Activated CD8-positive, alpha-beta memory T cell treated with anti-CD3 and anti-CD28 coated beads, Interleukin-2, amount 50 U/mL, for 24 hours (primary cell): Measurements from ENCODE around the gene MYO1G.
"Not testable (repeated sequence)": the region's sequence is repeated elsewhere in the genome, so short reads cannot be mapped to it uniquely, and the experiment has no call there.

Experiments
- DNase-seq: peaks from one replicate; pipeline ENCODE4 v3.0.0-alpha.2; 2020; ENCODE audit errors: extremely low read depth

MYO1G gene

DNA sequence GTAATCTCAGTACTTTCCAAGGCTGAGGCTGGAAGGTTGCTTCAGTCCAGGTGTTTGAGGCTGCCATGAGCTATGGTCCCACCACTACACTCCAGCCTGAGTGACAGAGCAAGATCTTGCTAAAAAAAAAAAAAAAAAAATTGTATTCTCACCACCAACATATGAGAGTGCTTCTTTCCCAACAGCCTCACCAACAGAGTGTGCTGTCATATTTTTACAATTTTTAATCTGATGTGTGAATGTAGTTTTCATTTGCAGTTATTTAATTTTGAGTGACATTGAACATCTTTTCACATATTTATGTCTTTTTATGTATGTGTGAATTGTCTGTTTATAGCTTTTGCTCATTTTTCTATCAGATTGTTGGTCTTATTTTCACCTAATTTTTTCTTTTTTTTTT lies 35.2 kb downstream of the MYO1G start:
- DNase-seq = no peak

DNA sequence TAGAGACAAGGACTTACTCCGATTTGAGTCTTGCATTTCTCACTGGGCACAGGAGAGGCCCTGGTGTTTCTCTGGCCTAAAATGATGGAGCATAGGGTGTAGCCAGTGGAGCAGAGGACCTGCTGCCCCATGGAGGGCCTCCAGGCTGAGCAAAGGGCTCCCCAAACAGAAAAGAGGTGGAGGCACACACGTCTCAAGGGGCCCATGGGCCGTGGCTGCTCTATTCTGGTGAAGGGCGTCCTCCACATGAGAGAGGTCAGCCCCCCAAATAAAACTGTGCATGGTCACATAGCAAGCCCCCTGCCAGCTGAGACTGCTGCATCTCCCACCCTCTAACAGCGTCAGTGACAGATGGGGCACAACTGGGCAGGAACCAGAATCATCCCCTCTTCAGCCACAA lies 41.4 kb downstream of the MYO1G start:
- DNase-seq = no peak

DNA sequence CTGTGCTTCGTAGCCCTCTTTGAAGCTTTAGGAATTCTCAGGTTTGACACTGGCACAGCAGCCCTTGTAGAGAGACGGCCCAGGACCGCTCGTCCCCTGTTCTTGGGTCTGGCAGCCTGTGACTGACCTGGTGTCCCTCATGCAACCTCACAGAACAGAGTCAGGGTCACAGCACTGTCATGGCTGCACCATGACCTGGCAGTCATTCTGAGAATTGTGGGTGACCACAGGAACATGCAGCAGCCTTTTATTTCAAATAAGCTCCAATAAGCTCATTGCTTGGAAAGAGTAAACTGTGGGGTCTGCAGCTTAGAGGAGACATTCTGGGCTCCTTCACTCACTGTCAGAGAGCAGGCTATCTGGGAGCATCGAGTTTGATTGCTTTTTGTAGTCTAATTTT lies 42.5 kb downstream of the MYO1G start:
- no peak for DNase-seq

DNA sequence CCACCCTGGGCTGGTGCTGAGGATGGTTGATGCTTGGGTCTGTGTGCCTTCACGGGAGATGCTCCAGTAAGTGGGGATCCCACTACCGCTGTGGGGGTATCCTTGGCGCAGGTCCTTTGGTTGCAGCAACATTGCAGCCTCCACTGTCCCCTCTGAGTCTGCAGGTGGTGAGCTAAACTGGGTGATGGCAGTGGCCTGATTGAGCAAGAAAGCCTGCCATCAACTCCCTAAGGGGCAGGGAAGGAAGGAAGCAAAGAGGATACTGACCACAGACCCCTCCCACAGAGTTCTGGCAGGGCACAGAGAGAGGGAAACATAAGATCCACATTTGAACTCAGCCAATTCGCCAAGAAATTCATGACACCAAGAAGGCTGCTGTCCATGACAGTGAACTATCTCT lies 43.2 kb downstream of the MYO1G start:
- no peak for DNase-seq

DNA sequence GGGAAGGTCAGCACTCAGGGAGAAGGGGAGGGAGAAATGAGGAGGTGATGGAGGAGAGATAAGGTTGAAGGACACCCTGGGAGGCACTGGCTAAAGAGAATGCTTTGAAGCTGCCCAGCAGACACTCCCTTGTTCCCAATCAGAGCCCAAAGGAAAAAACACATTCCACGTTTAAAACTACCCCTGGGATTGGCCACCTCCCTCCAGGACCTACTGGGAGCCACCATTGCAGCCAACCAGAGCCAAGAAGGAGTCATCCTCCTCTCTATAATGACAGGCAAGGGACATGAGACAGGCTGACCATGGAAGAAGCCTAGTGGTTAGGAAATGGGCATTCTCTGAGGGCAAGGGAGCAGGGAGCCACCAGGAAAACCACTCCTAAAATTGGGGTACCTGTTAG lies 43.8 kb downstream of the MYO1G start:
- DNase-seq = no peak

DNA sequence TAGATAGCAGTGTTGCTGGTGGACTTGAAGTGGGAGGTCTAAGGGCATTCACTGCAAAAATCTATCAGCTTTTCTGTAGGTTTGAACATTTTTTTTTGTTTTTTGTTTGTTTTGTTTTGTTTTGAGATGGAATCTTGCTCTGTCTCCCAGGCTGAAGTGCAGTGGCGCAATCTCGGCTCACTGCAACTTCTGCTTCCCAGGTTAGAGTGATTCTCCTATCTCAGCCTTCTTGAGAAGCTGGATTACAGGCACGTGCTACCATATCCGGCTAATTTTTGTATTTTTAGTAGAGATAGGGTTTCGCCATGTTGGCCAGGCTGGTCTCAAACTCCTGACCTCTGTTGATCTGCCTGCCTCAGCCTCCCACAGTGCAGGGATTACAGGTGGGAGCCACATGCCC lies 44.3 kb downstream of the MYO1G start:
- not testable (repeated sequence) for DNase-seq

DNA sequence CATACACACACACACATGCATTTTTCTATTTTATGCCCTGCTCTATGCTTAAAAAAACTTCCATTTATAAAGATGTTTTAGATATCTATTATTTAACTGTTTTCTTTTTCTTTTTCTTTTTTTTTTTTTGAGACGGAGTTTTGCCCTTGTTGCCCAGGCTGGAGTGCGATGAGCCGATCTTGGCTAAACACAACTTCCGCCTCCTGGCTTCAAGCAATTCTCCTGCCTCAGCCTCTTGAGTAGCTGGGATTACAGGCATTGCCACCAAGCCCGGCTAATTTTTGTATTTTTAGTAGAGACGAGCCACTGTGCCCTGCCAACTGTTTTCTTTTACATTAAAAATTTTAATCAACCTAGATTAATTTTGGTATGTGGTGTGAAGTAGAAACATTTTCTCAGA lies 47.9 kb downstream of the MYO1G start:
- no peak for DNase-seq

DNA sequence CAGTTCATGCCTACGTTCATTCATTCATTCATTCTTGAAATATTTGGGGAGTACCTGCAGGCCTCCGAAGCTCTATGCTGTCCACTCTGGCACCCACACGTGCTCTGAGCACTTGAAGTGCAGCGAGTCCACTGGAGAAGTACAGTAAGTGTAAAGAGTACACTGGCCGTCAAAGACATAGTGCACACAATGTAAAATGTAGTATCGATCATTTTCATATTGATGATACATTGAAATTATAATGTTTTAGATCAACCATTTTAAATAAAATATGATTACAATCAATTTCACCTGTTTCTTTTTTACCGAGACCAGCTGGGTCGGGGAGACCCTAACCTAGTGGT lies 56.5 kb downstream of the MYO1G start:
- no peak for DNase-seq

DNA sequence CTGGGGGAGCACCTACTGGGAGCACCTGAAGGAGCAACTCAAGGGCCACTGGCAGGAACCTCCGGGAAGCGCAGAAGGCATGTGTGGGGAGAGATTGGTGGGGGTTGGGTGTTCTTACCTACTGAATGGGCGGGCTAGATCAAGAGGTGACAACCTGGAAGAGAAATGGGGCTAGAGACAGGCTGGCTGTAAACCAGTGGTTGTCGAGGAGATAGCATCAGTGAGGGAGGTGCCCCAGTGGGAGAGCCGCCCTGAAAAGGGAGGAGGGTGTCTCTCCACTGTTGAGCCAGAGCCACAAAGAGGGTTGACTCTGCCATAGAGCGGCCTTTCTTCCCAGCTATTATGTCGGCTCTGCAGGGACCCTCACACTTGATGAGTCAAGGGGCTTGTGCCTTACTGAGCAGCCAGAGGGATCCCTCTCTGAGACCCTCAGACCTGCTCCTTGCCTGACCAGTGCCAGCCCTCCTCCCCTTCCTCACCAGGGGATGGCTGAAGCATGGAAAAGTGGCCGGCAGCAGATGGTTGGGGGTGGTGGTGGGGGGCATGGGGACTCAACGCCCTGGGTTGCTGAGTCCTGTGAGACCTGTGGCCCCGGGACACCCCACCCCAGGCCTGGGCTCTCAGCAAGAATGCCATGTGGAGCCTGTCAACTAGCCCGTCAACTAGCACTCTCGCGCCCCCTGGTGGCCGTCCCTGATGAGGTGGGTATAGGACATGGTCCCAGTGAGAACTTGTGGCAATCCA lies 57.0 kb downstream of the MYO1G start:
- DNase-seq = peak; percentile 93

DNA sequence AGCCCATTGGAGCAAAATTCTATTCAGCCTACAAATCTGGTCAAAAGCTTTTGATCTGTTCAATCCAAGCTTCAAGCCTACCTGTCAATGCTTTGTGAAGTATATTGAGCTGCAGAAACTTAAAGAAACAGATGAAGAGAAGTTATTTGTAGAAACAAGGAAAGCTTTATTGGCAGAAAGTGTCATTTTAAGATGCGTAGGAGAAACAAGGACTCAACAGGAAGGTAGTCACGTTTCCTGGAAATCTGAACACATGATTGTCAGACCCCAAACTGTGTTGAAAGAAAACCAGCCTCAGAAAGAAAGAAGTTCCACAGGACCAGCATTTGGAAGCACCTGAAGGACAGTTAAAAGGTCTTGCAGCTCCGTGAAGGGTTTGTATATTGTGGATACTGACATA lies 58.7 kb downstream of the MYO1G start:
- DNase-seq = no peak

DNA sequence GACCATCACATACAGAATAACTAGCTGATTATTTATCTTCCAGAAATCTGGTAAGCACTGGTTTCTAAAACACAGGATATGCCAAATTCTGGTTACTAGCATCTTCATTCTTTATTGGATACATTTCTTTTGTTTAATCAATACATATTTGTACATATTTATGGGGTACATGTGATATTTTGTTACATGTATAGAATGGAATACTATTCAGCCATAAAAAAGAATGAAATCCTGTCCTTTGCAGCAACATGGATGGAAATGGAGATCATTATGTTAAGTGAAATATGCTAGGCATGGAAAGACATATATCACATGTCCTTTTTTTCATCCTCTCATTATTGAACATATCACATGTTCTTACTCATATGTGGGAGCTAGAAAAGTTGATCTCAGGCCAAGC lies 60.8 kb downstream of the MYO1G start:
- DNase-seq = no peak

DNA sequence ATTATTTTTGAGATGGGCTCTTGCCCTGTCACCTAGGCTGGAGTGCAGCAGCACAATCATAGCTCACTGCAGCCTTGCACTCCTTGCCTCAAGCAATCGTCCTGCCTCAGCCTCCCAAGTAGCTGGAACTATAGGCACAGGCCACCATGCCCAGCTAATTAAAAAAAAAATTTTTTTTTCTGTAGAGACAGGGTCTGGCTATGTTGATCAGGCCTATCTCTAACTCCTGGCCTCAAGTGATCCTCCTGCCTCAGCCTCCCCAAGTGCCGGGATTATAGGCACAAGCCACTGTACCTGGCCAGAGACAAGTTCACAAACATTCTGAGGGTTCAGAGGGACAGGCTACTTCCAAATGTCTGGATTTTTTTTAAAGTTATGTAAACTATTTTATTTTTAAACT lies 61.4 kb downstream of the MYO1G start:
- no peak for DNase-seq

DNA sequence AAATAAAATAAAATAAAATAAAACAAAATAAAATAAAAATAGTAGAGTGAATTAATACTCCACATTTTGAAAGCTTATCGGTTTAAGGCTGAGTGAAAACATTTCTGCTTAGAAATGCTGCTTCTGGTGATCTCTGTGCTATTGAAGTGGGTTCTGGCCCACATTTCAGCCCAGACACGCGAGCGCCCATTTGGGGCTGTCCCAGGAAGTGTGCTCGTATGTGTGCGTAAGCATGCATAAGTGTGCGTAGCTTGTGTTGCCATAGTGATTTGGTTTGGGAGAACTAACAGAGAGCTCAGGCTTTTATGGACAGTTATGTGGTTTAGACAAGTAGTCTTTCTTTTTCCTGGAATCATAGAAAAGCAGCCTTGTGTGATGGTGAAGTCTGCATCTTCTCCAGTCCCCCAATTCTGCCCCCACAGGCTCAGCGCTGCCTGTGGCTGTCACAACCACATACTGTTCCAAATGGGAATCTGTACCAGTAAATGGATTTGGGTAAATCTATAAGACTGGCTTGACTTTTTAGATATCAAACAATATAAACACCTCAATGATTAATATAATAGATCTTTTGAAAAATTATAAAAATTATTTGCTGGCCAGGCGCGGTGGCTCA lies 63.7 kb downstream of the MYO1G start:
- peak; percentile 19 for DNase-seq

DNA sequence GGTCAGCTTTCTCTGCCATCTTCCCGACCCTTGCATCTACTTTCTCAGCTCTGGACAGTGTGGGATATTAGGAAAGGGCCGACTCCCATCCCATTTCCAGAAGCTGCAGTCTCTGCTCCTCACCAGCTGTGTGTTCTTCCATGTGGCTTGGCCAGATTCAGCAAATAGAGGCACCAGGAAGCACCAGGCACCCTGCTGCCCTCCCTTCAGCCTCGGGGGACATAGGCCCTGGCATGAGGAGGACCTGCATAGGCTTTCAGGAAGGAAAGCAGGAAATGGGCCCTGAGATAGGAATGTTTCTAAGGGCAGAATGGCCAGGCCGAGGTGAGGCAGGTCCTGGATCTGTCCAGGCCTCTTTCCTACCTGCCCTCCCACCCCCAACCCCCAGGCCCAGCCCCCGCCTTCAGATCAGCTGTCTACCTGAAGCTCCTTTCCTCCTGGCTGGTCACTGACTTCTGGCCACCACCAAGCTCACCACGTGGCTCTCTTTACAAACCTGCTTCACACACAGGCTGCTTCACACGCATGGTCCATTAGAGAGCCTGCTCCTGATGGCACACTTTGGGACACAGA lies 66.0 kb downstream of the MYO1G start:
- DNase-seq = no peak
